Posterior cingulate gyrus (tissue), 11 donors: ENCODE data around the gene ARHGDIA.

Experiments
- DNase-seq, 10 donors: peaks; one replicate each; pipeline versions ENCODE4 v3.0.0 to v3.0.0-alpha.2; 2020 to 2021; ENCODE audit warnings: mixed read lengths in 3 of 10
- intact Hi-C: fragments of 100-400 bp; cut with DNase I; formaldehyde crosslinking; loops from one replicate; pipeline ENCODE4 v1.15.1; 2023

ARHGDIA gene

DNA sequence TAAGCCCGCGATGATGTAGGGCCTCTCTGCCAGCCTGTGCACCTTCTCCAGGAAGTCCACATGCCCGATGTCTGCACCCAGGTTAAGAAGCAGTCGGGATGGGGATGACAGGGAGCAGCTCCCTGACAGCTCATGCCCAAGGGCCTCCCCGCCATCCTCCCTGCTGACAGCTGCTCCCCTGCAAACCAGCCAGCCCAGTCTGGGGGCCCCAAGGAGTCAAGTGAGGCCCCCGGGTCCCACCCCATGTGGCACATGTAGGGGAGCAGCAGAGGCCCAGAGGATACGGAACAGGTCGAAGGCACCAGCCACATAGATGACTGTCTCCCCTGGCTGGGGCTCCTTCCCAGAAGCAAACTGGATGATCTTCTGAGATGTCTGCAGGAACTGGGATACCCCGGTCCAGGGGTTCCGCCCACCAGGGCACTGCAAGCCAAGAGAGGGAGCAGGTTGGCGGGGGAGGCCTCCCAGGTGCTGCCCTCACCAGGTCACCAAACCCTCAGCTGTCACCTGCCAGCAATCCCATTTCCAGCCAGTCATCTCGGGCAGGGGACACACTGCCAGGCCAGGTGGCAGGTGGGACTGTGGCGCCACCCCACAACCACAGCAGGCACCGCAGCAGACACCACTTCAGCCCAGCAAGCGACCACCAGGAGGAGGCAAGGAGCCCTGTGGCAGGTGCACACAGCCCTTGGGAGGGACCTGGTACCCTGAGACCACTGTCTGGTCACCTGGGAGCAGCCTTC lies 35.5 kb upstream of the ARHGDIA start:
- intact Hi-C loops, result no loop called here
- DNase-seq, result peak in 2 of 10 donors; percentile 47 to 79

DNA sequence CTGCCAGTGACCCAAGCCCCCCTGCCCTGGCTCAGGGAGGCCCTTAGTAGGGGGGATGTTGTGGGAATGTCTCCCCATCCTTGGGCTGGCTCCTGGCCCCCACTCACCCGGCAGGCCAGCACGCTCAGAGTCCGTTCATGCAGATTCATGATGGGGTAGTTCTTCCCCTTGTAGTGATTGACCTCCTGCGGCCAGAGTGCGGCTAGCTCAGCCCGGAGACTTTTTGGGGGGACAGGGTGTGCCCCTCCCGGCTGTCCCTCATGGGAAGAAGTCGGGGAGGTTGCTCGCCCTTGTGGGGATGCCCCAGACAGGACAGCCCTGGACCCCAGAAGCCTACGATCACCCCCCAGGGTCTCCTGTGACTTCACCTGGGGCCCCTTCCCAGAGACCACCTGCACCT lies 34.9 kb upstream of the ARHGDIA start:
- intact Hi-C loops, result no loop called here
- no peak for DNase-seq

DNA sequence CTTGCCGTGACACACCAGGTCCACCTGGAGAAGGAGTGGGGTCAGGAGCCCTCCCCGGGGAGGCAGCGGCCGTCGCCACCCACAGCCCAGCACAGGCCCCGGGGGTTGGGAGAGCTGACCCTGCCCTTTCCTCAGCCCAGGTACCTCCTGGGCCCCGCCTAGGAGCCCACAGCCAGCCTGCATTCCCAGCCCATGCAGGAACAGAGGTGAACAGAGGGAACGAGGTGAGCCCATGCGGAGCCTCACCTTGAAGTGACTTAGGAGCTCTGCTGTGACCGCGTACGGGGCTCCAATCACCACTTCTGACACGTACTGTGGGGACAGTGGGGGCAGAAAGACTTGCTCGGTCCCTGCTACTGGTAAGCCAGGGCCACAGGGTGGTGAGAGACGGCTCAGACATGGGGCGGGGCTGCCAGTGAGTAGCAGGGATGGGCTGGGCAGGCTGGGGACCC lies 34.3 kb upstream of the ARHGDIA start:
- intact Hi-C loops, result no loop called here
- peak in 2 of 10 donors; percentile 59 to 72 for DNase-seq

DNA sequence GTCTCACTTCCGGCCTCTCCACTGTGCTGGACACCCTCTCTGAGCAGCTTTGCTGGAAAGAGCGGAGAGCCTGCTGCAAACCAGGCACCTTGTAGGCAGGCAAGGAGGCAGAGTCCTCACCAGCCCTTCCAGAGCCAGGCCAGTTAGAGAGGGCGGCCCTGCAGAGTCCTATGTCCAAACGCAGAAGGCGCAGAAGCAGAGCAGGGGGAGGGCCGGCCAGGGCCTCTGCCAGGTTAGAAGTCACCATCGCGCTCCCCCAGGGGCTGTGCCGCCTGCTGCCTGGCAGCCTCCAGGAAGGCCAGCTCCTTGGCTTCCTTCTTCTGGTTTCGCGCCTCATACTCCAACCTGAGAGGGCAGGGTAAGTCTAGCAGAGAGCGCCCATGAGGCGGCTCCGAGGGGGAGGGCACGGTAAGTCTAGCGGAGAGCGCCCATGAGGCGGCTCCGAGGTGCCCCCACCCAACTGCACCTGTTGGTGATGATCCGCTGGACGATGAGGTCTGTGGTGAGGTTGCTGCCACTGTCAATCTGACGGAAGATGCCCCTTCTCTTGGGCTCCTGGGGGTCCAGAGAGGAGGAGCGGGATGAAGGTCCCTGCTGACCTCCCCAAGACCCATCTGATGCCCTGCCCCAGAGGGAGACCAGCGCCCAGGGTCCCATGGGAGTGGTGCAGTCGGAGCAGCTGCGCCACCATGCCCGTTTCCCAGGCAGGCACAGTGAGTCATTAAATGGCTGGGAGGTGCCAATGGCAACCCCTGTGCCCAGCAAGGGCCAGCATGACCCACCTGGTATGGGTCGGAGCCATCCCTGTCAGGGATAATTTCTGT lies 33.7 kb upstream of the ARHGDIA start:
- peak in 1 of 10 donors; percentile 83 for DNase-seq
- intact Hi-C loops, result no loop called here

DNA sequence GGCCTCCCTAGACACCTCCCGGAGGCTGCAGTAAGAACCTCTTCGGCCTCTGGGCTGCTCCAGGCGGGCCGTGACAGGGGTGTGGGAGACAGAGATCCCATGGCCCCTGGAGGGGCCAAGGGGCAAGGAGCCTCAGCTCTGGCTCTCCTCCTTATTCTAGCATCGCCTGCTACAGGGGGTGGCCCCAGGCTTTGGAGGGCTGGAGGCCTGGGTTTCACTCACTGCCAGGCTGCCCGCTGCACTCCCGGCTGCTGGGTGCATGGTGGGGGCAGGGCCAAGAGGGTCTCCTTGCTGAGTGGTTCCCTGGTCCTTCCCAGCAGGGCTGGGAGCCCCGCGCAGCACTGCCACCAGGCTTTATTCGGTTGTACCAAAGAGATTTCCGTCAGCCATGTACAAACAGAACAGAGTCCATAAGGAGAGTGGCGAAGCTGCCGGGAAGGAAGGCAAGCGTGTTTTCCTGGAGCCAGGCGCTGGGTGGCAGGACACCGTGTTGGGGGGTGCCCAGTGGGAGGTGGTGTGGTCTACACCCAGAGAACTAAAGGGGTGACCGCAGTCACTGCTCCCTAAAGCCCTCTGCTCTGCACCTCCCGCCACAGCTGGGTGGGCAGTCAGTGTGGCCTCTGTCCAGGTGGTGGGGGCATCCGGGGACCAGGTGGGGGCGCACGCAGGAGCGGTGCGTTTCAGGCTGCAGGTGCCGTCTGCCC lies 32.9 kb upstream of the ARHGDIA start:
- intact Hi-C loops, result no loop called here
- peak in 2 of 10 donors; percentile 49 to 81 for DNase-seq

DNA sequence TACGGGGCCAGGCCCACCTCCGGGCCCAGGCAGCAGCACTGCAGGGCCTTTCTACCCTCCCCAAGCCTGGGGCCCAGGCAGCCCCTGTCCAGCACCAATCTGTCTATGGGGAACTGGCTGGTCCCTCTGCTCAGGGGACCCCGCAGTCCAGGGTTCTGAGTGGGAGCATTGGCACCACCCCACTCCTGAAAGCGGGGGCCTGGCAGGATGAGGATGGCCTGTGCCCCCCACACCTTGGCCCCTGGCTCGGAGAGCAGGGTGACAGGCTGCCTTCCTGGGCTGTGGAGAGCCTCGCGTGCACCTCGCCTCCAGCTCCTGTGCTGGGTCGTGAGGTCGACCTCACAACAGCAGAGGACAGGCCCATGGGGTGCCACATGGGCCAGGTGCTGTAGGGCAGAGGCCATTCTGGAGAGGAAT lies 32.3 kb upstream of the ARHGDIA start:
- DNase-seq, result peak in 2 of 10 donors; percentile 51 to 62
- intact Hi-C loops, result no loop called here

DNA sequence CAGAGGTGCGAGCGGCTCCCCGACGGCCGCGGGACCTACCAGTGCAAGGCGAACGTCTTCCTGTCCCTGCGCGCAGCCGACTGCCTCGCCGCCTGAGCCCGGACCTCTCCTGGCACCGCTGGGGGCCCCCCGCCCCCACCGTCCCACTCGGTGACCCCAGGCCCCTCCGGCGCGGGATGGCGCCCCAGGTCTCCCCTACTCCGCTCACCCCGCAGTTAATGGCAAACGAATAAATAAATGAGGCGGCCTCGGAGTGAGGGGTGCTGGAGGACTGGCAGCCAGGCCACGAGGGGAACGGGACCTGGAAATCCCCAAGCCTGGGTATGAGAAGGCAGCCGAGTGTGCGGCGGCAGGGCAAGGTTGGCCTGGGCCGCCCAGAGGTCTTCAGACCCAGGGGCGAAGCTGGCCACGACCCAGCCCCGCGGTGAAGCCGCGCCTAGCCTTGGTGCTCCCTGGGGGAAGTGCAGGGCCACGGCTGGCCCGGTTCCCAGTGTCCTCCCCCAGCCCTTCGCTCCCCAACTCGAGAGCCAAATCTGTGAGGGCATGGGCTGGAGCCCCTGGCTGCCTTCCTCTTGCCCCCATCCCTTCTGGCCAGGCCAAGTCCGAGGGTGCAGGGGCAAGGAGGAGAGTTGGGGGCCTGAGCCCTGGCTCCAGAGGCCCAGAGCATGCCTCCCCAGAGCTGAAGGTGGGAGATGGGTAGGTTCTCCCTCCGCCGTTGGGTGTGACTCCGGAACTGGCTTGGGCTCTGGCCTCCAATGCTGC lies 31.7 kb upstream of the ARHGDIA start:
- DNase-seq, result peak in 2 of 10 donors; percentile 72 to 78
- intact Hi-C loops, result no loop called here

DNA sequence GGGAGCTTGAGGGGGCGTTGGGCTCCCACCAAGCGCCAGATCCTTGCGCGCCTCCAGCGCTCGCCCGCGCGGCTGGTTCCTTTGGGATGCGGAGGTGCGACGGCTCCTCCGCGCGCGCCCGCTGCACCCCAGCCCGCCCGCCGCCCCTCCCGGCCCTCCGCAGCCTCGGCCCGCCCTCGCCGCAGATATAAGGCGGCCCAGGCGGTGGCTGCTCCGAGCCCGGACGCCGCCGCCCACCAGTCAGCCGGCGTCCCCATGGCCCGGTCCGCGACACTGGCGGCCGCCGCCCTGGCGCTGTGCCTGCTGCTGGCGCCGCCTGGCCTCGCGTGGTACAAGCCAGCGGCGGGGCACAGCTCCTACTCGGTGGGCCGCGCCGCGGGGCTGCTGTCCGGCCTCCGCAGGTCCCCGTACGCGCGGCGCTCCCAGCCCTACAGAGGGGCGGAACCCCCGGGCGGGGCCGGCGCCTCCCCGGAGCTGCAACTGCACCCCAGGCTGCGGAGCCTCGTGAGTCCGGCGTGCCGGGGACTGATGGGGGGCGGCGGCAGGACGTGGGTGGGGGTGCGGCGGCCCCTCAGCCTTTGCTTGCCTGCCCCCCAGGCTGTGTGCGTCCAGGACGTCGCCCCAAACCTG lies 31.0 kb upstream of the ARHGDIA start, which contains the start of gene NPB:
TSS of gene NPB (plus strand) at position 216 of the 630 bp plus-strand sequence. CDS start at position 256, 40 bp downstream.
- intact Hi-C loops, result no loop called here
- peak in 4 of 10 donors; percentile 34 to 88 (median 68) for DNase-seq

DNA sequence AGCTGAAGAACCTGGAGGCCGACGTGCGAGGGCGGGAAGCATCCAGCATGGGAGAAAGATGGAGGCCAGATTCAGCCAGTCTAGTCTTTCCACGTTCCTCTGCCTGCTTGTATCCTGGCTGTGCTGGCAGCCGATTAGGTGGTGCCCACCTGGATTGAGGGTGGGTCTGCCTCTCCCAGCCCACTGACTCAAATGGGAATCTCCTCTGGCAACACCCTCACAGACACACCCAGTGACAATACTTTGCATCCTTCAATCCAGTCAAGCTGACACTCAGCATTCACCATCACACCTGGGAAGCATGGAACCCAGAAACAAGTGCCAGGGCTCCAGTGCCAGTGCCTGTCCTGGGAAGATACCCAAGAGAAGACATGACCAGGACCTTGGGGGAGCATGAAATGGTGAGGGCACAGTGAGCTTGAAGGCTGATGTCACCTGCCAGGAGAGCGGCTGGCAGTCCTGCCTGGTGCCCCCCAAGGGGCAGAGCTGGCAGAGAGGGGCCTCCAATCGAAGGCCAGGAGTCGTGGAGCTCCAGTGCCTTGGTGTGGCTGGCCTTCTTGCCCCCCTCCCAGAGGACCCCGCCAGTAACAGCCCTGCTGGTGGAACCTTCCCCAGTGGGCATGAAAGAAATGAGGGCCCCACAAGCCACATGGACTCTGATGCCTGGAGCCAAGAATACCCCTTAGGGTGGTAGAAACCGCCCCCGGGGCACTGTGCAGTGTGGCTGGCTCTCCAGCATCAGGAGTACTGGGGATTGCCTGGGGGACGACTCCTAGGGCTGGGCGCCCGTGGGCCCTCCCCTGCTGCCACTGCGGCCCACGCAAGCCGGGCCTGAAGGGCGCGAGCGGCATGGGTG lies 30.3 kb upstream of the ARHGDIA start:
- peak in 2 of 10 donors; percentile 47 to 63 for DNase-seq
- intact Hi-C loops, result no loop called here

DNA sequence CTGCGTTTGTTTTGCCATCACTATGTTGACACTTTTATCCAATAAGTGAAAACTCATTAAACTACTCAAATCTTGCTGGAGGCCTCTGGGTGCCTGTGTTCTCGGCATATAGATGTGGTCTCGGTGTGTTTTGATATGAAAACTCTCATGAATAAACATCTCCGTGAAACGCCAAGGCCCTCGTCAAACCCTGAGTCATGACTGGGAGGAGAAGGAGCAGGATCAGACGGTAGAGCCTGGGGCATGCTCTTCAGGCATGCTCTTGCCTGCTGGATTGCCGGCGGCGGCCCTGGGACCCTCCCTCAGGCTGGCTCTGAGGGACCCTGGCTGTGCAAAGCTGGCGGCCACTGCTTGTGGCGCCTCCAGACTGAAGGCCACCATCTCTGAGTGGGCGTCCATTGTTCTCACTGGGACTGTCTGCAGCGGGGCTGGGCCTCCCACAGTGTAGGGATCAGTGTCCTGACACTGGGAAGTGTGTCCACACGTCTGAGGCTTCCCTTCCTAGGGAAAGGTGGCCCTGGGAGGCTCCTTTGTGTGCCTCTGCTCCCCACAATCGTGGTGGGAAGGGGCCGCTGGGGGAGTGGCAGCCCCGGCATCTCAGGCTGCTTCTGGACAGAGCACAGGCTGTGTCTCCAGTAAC lies 29.2 kb upstream of the ARHGDIA start:
- DNase-seq, result no peak
- intact Hi-C loops, result no loop called here

DNA sequence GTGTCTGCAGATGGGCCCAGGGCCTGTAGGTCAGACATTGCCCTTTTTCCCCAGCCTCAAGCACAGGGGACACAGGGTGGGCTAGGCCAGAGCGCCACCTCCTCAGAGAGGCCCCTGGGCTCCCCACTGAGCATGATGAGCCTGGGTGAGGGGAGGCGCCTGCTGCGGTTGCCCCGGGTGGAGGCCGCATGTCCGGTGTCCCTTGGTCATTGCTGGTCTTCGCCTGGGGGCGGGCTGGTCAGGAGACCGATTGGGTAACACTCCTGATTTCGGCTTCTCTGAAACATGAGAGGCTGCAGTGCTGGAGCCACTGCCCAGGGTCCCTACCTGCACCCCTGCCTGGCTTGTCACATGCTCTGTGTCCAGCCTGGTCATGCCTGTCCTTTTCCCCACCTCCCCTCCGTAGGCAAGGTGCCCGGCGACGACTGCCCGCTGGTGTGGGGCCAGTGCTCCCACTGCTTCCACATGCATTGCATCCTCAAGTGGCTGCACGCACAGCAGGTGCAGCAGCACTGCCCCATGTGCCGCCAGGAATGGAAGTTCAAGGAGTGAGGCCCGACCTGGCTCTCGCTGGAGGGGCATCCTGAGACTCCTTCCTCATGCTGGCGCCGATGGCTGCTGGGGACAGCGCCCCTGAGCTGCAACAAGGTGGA lies 28.5 kb upstream of the ARHGDIA start:
- intact Hi-C loops, result no loop called here
- DNase-seq, result no peak

DNA sequence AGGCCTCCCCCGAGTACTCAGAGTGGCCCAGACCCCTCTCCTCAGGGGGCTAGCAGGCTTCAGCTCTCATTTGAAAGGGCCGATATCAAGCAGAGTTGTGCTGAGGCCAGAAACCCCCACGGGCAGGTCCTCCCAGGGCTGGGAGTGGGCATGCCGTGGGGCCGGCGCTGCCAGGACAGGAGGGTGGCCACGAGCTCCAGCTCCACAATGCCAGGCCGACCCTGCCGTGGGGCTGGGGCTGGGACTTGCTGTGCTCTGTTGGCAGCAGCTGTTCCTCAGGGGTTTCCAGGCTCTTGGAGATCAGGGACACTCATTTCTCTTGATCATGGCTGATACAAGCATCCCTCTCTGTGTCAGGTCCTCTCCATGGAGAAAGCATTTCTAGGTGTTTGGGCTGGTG lies 27.7 kb upstream of the ARHGDIA start:
- no peak for DNase-seq

DNA sequence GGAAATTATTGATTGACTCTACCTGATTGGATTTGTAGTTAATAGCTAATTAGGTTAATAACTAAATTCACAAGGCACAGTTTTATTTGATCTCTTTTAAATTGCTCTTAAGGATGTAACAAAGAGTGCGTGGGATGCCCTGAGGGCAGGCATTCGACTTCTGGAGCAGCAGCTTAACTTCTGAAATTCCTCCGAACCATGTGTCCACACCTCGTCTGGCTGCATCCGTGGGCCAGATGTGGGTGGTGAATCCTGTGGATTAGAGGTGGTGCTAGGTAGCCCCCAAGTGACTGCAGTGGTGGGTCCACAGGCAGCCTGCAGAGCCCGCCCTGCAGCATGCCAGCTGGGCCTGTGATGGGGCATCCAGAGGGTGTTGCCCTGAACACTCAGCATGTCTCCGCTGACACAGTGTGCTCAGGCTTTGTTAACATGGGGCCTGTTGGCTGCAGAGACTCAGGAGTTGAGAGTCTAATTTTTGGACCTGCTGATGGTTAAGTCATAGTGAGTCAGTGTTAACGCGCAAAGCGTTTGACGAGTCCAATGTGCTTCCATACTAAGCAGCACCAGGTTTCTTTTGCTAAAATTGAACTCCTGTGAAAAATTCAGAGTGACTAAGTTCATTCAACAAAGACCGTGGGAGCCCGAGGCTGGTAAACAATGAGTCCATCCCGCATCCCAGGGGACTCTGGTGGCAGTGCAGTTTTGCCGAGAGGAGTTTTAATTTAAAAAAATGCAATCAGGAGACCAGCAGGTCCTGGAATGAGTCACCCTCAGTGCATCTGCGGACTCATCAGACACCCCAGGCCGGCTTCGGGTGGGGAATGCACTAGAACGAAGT lies 27.1 kb upstream of the ARHGDIA start:
- peak in 3 of 10 donors; percentile 63 to 90 (median 85) for DNase-seq

More for the DNA sequence above, 27.7 kb upstream of the ARHGDIA start:
- intact Hi-C loops, result no loop called here

DNA sequence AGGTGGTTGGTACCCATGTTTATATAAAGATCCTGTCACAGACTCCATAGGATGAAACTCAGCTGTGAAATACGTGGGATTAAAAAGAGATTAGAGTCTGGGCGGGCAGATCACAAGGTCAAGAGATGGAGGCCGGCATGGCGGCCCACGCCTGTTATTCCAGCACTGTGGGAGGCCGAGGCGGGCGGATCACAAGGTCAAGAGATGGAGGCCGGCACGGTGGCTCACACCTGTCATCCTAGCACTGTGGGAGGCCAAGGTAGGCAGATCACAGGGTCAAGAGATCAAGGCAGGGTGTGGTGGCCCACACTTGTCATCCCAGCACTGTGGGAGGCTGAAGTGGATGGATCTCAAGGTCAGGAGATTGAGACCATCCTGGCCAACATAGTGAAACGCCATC lies 24.3 kb upstream of the ARHGDIA start:
- DNase-seq, result no peak
- intact Hi-C loops, result no loop called here

More for the DNA sequence above, 27.1 kb upstream of the ARHGDIA start:
- intact Hi-C loops, result no loop called here

DNA sequence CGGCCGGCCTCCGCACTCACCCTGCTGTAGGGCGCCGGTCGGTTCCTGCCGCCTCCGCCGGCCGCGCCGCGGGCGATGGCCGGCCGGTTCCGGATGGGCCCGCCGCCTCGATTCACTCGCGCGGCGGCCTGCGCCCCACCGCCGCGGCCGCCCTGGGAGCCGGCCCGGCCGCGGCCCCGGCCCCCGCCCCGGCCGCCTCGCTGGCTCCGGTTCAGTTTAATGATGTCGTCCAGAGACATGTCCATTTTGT lies 20.1 kb upstream of the ARHGDIA start:
- intact Hi-C loops, result no loop called here
- DNase-seq, result no peak

DNA sequence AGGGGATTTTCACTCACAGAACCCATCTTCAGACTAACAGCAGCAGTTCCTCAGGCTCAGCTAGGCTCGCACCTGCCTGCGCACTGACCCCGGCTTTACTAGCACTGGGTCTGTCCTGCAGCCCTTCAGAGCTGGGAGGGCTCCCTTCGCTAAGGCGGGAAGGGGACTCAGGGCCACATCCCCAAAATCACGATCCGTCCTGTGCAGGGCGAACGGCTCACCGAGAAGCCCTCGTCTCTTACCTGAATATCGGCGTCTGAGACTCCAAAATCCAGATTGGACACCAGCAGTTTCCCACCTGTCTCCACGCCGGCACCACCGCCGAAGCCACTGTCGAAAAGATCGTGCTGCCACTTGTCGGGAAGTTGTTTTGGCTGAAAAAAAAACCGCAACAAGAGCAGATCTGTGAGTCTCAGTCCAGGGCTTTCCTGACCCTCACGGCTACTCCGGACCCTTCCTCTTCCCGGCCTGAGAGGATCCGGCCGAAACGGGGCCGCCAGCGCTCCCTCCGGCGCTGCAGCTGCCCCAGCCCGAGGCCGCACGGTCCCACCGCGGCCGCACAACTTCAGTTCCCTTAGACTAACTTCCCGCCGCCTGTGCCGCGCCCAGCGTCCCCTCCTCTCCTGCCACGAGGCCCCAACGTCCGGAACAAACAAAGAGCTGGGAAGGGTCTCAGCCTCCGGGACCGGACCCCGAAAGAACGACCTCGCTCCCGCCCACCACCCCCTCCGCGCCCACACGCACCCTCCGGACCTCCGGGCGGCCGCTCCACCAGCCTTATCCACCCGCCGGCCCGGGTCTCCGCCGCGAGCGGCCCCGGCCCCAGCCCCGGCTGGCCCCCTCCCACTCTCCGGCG lies 19.5 kb upstream of the ARHGDIA start:
- peak in 1 of 10 donors; percentile 80 for DNase-seq
- intact Hi-C loops, result no loop called here
